GM18517 (cell line): ENCODE results near the gene UBASH3B.
"Not testable (repeated sequence)": the region's sequence is repeated elsewhere in the genome, so short reads cannot be mapped to it uniquely, and the experiment has no call there.

Experiments used
- ATAC-seq: cut with Tn5 transposase; IDR thresholded peaks from one replicate; pipeline ENCODE4 v1.9.1; 2021; ENCODE audit warnings: mild to moderate bottlenecking, moderate library complexity; ENCODE audit not compliant: unreplicated experiment

The UBASH3B gene

GRCh38 chr11:122655527-122656072, at the start of gene UBASH3B:
Gene UBASH3B, plus strand, starts transcription at chr11:122655722. Its CDS starts 328 bp downstream, at chr11:122656050.
- ATAC-seq = peak; percentile 77

- not testable (repeated sequence) for ATAC-seq
Measured at GRCh38 chr11:122607162-122607561, 48.4 kb upstream of the UBASH3B start.

GRCh38 chr11:122612123-122612824, 43.2 kb upstream of the UBASH3B start:
- no peak for ATAC-seq

GRCh38 chr11:122616718-122617117, 38.8 kb upstream of the UBASH3B start:
- no peak for ATAC-seq

GRCh38 chr11:122617297-122617696, 38.2 kb upstream of the UBASH3B start:
- ATAC-seq = no peak

- no peak for ATAC-seq
Measured at GRCh38 chr11:122617926-122618325, 37.6 kb upstream of the UBASH3B start.

GRCh38 chr11:122618927-122619326, 36.6 kb upstream of the UBASH3B start:
- no peak for ATAC-seq

GRCh38 chr11:122619757-122620156, 35.8 kb upstream of the UBASH3B start:
- no peak for ATAC-seq

GRCh38 chr11:122625501-122625900, 30.0 kb upstream of the UBASH3B start:
- ATAC-seq = not testable (repeated sequence)

- no peak for ATAC-seq
Measured at GRCh38 chr11:122625976-122626665, 29.4 kb upstream of the UBASH3B start.

- ATAC-seq = no peak
Measured at GRCh38 chr11:122627745-122628144, 27.8 kb upstream of the UBASH3B start.

GRCh38 chr11:122628810-122629555, 26.5 kb upstream of the UBASH3B start:
- no peak for ATAC-seq

- no peak for ATAC-seq
Measured at GRCh38 chr11:122632181-122632824, 23.2 kb upstream of the UBASH3B start.

GRCh38 chr11:122633219-122633829, 22.2 kb upstream of the UBASH3B start:
- ATAC-seq = no peak

GRCh38 chr11:122634501-122634900, 21.0 kb upstream of the UBASH3B start:
- no peak for ATAC-seq

GRCh38 chr11:122637541-122637940, 18.0 kb upstream of the UBASH3B start:
- no peak for ATAC-seq

- no peak for ATAC-seq
Measured at GRCh38 chr11:122642472-122642922, 13.0 kb upstream of the UBASH3B start.

- no peak for ATAC-seq
Measured at GRCh38 chr11:122642971-122643370, 12.6 kb upstream of the UBASH3B start.

- ATAC-seq = no peak
Measured at GRCh38 chr11:122645847-122646246, 9.7 kb upstream of the UBASH3B start.
